ENCODE measurements around the gene GHRH. TPM values are rescaled to one million over a fixed set of nuclear protein-coding genes. Genes with fewer than 3 reads are reported as not detected.

Gene GHRH
- total RNA-seq, 1 donor from 2014 or later = not detected

- FAIRE-seq (no peak), DNase-seq (ENCODE audit: low read depth) (no peak)
- Histone ChIP-seq H3K36me3 (ENCODE audit: control insufficient read depth, insufficient read depth, low read length) (no peaks in the 10 kb centered on the region), H3K27me3 (ENCODE audit: control insufficient read depth, insufficient read depth, low read length) (no peaks in the 10 kb centered on the region), H3K4me3 (ENCODE audit: low read depth, low read length) (no peak overlapping the region)
- no peak for TF ChIP-seq CTCF (IDR thresholded peaks at IDR 0.05; ENCODE audit: insufficient read depth, low read length, severe bottlenecking)
These were observed 9.7 kb downstream of the GHRH start for GRCh38 chr20:37251825-37252477.

GRCh38 chr20:37249304-37249703 is 12.3 kb downstream of the GHRH start:
- Histone ChIP-seq H3K27me3 (ENCODE audit: control insufficient read depth, insufficient read depth, low read length) (no peaks in the 10 kb centered on the region), H3K4me3 (ENCODE audit: low read depth, low read length) (no peak overlapping the region), H3K36me3 (ENCODE audit: control insufficient read depth, insufficient read depth, low read length) (no peaks in the 10 kb centered on the region)
- FAIRE-seq (no peak), DNase-seq (ENCODE audit: low read depth) (no peak)
- no peak for TF ChIP-seq CTCF (IDR thresholded peaks at IDR 0.05; ENCODE audit: insufficient read depth, low read length, severe bottlenecking)

GRCh38 chr20:37247547-37247946 is 14.1 kb downstream of the GHRH start:
- FAIRE-seq (no peak), DNase-seq (ENCODE audit: low read depth) (no peak)
- Histone ChIP-seq H3K36me3 (ENCODE audit: control insufficient read depth, insufficient read depth, low read length) (peaks cover 1% of the 10 kb centered on the region), H3K27me3 (ENCODE audit: control insufficient read depth, insufficient read depth, low read length) (no peaks in the 10 kb centered on the region), H3K4me3 (ENCODE audit: low read depth, low read length) (no peak overlapping the region)
- no peak for TF ChIP-seq CTCF (IDR thresholded peaks at IDR 0.05; ENCODE audit: insufficient read depth, low read length, severe bottlenecking)

GRCh38 chr20:37246736-37247135 is 14.9 kb downstream of the GHRH start:
- TF ChIP-seq CTCF (IDR thresholded peaks at IDR 0.05; ENCODE audit: insufficient read depth, low read length, severe bottlenecking) = no peak
- no peak for DNase-seq (ENCODE audit: low read depth)
- peaks cover 2% of the 10 kb centered on the region for H3K36me3 ChIP-seq (ENCODE audit: control insufficient read depth, insufficient read depth, low read length)
- no peaks in the 10 kb centered on the region for H3K27me3 ChIP-seq (ENCODE audit: control insufficient read depth, insufficient read depth, low read length)
- no peak for FAIRE-seq
- H3K4me3 ChIP-seq (ENCODE audit: low read depth, low read length) = no peak overlapping the region

- DNase-seq (ENCODE audit: low read depth) = no peak
- H3K36me3 ChIP-seq (ENCODE audit: control insufficient read depth, insufficient read depth, low read length) = peaks cover 6% of the 10 kb centered on the region
- no peaks in the 10 kb centered on the region for H3K27me3 ChIP-seq (ENCODE audit: control insufficient read depth, insufficient read depth, low read length)
- H3K4me3 ChIP-seq (ENCODE audit: low read depth, low read length) = no peak overlapping the region
- no peak for TF ChIP-seq CTCF (IDR thresholded peaks at IDR 0.05; ENCODE audit: insufficient read depth, low read length, severe bottlenecking)
- no peak for FAIRE-seq
These were observed 16.1 kb downstream of the GHRH start for GRCh38 chr20:37245216-37246150.
